ENCODE results near the gene BRD2.

Gene BRD2

GRCh38 chr6:32949113-32949512, 19.3 kb upstream of the BRD2 start:
- no peak for DNase-seq (ENCODE audit: low spot score)

GRCh38 chr6:32950010-32950409, 18.4 kb upstream of the BRD2 start:
- no peak for DNase-seq (ENCODE audit: low spot score)

DNA sequence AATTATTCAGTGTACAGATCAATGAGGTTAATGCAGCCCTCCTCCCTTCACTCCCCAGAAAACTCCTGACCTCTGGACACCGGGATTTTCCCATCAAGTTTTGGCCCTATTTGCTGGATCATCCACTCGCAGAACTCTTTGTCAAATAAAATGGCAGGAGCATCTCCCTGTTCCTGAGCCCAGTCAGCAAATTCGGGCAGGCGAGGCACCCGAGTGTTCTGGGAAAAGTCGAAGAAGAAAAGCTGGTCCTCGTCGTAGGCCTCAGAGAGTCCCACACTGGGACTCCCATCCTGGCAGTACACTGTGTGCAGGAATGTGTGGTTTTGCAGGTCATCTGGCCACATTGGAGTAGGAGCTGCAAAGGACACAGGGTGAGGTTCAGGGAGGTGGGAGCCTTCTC, 17.9 kb upstream of the BRD2 start:
- DNase-seq (ENCODE audit: low spot score) = no peak

GRCh38 chr6:32952817-32953739, 15.3 kb upstream of the BRD2 start, which contains the start of gene HLA-DMA:
Gene HLA-DMA, minus strand, starts transcription at chr6:32953097. Its CDS starts 61 bp downstream, at chr6:32953036.
- no peak for DNase-seq (ENCODE audit: low spot score)

GRCh38 chr6:32953775-32954174, 14.6 kb upstream of the BRD2 start:
- DNase-seq (ENCODE audit: low spot score) = no peak

GRCh38 chr6:32954267-32954666, 14.1 kb upstream of the BRD2 start:
- DNase-seq (ENCODE audit: low spot score) = no peak

- DNase-seq (ENCODE audit: low spot score) = no peak
Measured at GRCh38 chr6:32954986-32955802, 13.2 kb upstream of the BRD2 start.

DNA sequence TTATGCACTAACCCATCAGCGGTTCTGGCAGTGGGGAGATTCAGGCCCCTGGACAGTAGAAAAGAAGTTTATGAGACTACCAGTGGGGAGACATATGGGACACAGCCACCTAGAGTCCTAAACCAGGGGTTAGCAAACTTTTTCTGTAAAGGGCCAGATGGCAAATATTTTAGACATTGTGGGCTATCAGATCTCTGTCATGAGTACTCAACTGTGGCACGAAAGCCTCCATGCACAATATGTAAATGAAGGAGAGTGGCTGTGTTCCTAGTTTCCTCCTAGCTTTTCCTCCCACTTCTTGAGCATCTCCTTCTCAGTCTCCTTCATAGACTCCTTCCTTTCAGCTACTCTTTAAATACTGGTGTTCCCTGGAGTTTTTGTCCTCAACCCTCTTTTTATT, 12.2 kb upstream of the BRD2 start:
- no peak for DNase-seq (ENCODE audit: low spot score)

GRCh38 chr6:32960563-32960962, 7.8 kb upstream of the BRD2 start:
- DNase-seq (ENCODE audit: low spot score) = no peak

GRCh38 chr6:32962213-32962826, 6.1 kb upstream of the BRD2 start:
- no peak for DNase-seq (ENCODE audit: low spot score)

DNA sequence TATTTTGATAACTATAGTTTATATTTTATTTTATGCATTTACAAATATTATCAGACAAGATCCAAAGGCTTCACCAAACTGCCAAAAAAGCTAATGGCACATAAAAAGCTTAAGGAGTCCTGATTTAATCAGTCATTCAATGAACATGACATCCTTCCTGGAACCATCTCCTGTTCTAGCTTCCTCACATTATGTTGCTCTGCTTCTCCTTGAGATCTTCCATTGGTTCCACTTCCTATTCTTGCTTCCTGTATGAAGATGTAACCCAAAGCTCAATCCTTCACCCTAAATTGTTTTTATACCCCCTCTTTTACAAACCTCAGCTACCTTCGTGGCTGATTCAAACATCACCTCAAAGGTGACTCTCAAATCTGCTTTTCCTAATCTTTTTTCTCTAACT, 4.5 kb upstream of the BRD2 start:
- no peak for DNase-seq (ENCODE audit: low spot score)

DNA sequence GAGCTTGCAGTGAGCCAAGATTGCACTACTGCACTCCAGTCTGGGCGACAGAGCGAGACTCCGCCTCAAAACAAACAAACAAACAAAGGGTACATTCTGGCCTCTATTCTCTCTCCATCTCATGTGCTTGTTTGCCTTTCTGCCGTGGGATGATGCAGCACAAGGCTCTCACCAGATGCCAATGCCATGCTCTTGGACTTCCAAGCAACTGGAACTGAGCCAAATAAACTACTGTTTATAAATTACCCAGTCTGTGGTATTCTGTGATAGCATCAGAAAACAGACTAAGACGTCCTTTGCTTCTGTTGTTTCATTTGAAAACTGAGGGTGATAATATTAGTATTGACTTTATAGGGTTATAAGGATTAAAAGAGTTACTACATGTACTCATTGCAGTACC, 3.6 kb upstream of the BRD2 start:
- no peak for DNase-seq (ENCODE audit: low spot score)

DNA sequence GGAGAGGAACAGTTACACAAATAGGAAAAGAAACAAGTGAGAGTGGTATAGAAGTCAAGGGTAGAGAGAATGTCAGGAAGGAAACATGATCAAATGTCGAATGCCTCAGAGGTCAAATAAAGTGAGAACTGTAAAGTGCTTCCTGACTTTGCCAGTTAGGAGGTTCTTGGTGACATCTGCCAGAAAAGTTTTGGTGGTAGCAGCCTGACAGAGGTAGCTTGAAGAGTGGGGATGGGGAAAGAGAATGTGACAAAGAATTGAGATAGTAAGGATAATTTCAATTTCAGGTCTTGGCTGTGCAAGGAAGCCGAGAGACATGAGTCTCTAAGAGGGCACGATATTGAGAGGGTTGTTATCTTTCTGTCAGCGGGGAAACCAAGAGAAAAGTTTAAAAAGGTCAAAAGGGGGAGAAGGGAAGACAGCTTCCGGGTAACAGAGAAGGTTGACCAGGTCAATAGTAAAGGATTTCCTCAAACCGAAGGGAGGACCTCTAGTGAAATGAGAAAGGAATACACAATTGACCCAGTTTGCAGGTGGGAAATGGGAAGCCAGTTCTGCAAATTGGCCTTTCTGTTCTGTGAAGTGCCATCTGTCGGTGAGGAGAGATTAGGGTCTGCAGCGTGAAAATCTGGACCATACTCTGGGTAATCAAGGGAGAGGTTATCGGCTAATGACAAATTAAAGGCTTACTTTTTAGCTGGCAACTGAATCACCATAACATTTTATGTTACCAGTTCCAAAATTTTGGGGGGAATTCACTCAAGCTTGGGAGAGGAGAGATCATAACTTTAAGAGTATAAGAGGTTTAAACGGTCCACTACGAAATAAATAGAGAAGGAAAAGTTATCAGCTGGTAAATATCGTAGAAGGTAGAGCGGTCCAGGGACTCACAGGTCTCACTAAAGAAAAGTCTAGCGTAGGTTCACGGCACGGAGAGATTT, 973 bp upstream of the BRD2 start:
- no peak for DNase-seq (ENCODE audit: low spot score)

- DNase-seq (ENCODE audit: low spot score) = peak; percentile 56
Measured at GRCh38 chr6:32968867-32969684, 682 bp downstream of the BRD2 start.

- peak; percentile 32 for DNase-seq (ENCODE audit: low spot score)
Measured at GRCh38 chr6:32969685-32970412, 1.5 kb downstream of the BRD2 start.

DNA sequence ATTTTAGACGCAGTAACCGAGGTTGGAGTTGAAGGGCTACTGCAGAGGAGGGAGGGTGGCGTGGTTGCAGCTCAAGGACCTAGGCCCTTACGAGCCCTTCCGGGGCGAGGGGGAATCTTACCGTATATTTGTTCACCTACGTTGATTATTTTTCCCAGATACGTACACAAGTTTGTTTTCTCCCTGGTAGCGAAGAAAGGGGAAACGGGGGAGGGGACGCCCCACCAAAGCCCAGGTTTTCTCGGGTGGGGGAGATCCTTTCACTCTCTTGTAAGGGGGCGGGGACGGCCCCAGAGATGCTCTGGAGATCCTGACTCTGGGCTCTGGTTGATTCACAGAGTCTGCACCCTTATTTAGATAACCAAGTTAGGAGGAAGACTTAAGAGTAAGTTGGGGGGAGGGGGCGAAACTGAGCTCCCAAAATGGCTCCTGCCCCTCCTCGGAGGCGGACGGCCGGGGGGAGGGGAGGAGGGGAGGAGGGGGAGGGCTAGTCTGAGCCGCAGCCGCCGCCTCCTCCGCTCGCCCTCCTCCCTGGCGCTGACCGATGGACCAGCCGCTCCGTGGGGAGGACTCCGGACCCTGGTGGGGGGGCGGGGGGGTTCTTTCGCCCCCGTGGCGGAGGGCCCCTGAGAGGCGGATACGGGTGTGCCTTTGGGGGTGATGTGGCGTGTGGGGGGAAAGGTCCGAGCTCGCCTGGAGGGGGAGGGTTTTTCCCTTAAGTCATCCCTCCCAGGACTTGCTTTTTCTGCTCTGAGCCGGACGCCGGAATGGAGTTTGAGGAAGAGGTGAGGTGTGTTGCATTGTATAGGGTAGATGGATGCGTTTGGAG, 2.2 kb downstream of the BRD2 start:
- peak; percentile 50 for DNase-seq (ENCODE audit: low spot score)

DNA sequence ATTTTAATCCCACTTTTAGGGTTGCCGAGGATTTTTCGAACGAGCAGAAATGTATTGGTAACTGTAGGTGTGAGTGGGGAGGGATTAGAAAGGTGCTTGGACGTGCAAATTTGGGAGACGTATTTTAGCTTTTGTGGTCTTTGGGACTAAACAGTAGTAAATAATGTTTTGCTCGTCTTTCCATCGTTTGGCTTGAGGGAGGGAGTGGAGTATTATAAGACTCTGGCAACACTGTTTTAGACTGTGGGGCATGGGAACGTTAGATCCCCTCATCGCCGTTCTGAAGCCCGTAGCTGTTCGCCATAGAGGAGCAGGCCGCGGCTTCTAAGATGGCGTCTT, 2.8 kb downstream of the BRD2 start:
- DNase-seq (ENCODE audit: low spot score) = no peak

- DNase-seq (ENCODE audit: low spot score) = peak; percentile 44
Measured at GRCh38 chr6:32971581-32972352, 3.4 kb downstream of the BRD2 start.

Measured in HuH-7.5 (cell line).